ENCODE measurements around the gene PRM1. TPM values are rescaled to one million over a fixed set of nuclear protein-coding genes. Genes with fewer than 3 reads are reported as not detected.
A peak's percentile ranks its signal among the peaks of the same experiment; 100 is the strongest.

The PRM1 gene
- total and polyA plus RNA-seq, 2 of the 13 experiments (the other 11 are each of a cell fraction or from before 2014, with no cell fraction given): not detected

DNA sequence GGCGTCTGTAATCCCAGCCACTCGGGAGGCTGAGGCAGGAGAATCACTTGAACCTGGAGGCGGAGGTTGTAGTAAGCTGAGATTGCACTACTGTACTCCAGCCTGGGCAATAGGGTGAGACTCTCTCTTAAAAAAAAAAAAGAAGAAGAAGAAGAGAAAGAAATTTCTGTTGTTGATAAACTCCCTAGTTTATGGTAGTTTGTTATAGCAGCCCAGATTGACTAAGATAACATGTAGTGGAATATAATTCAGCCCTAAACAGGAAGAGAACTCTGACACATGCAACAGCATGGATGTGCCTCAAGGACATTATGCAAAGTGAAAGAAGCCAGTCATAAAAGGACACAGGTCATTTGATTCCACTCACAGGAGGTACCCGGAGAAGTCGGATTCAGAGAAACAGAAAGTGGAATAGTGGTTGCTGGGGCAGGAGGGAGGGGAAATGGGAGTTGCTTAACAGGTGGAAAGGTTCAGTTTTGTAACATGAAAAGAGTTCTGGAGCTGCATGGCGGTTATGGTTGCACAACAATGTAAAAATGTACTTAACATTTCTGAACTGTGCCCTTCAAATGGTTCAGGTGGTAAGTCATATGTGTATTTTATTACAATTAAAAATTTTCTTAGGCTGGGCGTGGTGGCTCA, 26.0 kb upstream of the PRM1 start (continued):
- TF ChIP-seq ZNF362 (CRISPR knock-in tag; IDR thresholded peaks at IDR 0.05; ENCODE audit: borderline replicate concordance) (no peak), NFIC (IDR thresholded peaks at IDR 0.05; ENCODE audit: low read length) (peak; percentile 71; the same call in 1 of the 2 replicates), KDM5B (CRISPR knock-in tag; IDR thresholded peaks at IDR 0.05; ENCODE audit: borderline replicate concordance) (no peak), ZEB1 (IDR thresholded peaks at IDR 0.05; ENCODE audit: insufficient replicate concordance, low read depth) (peak; percentile 87), ATF2 (CRISPR knock-in tag; IDR thresholded peaks at IDR 0.05) (peak; percentile 91), HIC2 (CRISPR knock-in tag; IDR thresholded peaks at IDR 0.05; ENCODE audit: low read depth) (no peak), ZNF256 (CRISPR knock-in tag; conservative IDR thresholded peaks at IDR 0.05) (0 out of 2 replicates have a peak, but pooled peaks have one; percentile 28), E2F5 (CRISPR knock-in tag; conservative IDR thresholded peaks at IDR 0.05) (no peak), ZNF773 (CRISPR knock-in tag; IDR thresholded peaks at IDR 0.05; ENCODE audit: borderline replicate concordance) (no peak), ZNF749 (CRISPR knock-in tag; IDR thresholded peaks at IDR 0.05; ENCODE audit: borderline replicate concordance) (no peak)
- TF ChIP-seq, protein P1, sequence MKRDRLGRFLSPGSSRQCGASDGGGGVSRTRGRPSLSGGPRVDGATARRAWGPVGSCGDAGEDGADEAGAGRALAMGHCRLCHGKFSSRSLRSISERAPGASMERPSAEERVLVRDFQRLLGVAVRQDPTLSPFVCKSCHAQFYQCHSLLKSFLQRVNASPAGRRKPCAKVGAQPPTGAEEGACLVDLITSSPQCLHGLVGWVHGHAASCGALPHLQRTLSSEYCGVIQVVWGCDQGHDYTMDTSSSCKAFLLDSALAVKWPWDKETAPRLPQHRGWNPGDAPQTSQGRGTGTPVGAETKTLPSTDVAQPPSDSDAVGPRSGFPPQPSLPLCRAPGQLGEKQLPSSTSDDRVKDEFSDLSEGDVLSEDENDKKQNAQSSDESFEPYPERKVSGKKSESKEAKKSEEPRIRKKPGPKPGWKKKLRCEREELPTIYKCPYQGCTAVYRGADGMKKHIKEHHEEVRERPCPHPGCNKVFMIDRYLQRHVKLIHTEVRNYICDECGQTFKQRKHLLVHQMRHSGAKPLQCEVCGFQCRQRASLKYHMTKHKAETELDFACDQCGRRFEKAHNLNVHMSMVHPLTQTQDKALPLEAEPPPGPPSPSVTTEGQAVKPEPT (CRISPR knock-in tag; IDR thresholded peaks at IDR 0.05; ENCODE audit: low read depth): no peak
- TF ChIP-seq, protein P2, sequence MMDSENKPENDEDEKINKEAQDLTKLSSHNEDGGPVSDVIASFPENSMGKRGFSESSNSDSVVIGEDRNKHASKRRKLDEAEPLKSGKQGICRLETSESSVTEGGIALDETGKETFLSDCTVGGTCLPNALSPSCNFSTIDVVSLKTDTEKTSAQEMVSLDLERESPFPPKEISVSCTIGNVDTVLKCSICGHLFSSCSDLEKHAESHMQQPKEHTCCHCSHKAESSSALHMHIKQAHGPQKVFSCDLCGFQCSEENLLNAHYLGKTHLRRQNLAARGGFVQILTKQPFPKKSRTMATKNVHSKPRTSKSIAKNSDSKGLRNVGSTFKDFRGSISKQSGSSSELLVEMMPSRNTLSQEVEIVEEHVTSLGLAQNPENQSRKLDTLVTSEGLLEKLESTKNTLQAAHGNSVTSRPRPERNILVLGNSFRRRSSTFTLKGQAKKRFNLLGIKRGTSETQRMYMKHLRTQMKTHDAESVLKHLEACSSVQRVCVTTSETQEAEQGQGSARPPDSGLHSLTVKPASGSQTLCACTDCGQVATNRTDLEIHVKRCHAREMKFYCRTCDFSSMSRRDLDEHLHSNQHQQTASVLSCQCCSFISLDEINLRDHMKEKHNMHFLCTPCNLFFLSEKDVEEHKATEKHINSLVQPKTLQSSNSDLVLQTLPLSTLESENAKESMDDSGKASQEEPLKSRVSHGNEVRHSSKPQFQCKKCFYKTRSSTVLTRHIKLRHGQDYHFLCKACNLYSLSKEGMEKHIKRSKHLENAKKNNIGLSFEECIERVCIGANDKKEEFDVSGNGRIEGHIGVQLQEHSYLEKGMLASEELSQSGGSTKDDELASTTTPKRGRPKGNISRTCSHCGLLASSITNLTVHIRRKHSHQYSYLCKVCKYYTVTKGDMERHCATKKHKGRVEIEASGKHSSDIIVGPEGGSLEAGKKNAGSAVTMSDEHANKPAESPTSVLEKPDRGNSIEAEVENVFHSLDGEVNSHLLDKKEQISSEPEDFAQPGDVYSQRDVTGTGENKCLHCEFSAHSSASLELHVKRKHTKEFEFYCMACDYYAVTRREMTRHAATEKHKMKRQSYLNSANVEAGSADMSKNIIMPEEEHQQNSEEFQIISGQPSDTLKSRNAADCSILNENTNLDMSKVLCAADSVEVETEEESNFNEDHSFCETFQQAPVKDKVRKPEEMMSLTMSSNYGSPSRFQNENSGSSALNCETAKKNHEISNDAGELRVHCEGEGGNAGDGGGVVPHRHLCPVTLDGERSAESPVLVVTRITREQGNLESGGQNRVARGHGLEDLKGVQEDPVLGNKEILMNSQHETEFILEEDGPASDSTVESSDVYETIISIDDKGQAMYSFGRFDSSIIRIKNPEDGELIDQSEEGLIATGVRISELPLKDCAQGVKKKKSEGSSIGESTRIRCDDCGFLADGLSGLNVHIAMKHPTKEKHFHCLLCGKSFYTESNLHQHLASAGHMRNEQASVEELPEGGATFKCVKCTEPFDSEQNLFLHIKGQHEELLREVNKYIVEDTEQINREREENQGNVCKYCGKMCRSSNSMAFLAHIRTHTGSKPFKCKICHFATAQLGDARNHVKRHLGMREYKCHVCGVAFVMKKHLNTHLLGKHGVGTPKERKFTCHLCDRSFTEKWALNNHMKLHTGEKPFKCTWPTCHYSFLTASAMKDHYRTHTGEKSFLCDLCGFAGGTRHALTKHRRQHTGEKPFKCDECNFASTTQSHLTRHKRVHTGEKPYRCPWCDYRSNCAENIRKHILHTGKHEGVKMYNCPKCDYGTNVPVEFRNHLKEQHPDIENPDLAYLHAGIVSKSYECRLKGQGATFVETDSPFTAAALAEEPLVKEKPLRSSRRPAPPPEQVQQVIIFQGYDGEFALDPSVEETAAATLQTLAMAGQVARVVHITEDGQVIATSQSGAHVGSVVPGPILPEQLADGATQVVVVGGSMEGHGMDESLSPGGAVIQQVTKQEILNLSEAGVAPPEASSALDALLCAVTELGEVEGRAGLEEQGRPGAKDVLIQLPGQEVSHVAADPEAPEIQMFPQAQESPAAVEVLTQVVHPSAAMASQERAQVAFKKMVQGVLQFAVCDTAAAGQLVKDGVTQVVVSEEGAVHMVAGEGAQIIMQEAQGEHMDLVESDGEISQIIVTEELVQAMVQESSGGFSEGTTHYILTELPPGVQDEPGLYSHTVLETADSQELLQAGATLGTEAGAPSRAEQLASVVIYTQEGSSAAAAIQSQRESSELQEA (CRISPR knock-in tag; IDR thresholded peaks at IDR 0.05; ENCODE audit: not compliant biosample characterization): no peak
